Neural crest cell (in vitro differentiated cells): ENCODE measurements around the gene ATP6AP2. TPM values are rescaled to one million over a fixed set of nuclear protein-coding genes. Genes with fewer than 3 reads are reported as not detected.

ENCODE experiments used
- DNase-seq: peaks from one replicate; pipeline ENCODE4 v3.0.0; 2021; ENCODE audit warnings: low read depth, mixed read lengths, low spot score
- H3K27ac Mint-ChIP-seq: one replicate; pipeline ENCODE4 v1.8.0; 2021; ENCODE audit warnings: mild to moderate bottlenecking, mixed read lengths; ENCODE audit not compliant: unreplicated experiment
- H3K27me3 Mint-ChIP-seq: 2 replicates; pipeline ENCODE4 v1.8.0; 2021; ENCODE audit warnings: low read depth, mild to moderate bottlenecking, mixed read lengths
- H3K36me3 Mint-ChIP-seq: 2 replicates; pipeline ENCODE4 v1.8.0; 2021; ENCODE audit warnings: low read depth, mild to moderate bottlenecking, mixed read lengths
- H3K4me1 Mint-ChIP-seq: 2 replicates; pipeline ENCODE4 v1.8.0; 2021; ENCODE audit warnings: mixed read lengths
- H3K4me3 Mint-ChIP-seq: one replicate; pipeline ENCODE4 v1.8.0; 2021; ENCODE audit warnings: mild to moderate bottlenecking, mixed read lengths
- H3K9me3 Mint-ChIP-seq: 2 replicates; pipeline ENCODE4 v1.8.0; 2021; ENCODE audit warnings: mixed read lengths
- CTCF ChIP-seq: fragments of 200-600 bp; sonication (generic); conservative IDR thresholded peaks from 2 replicates; pipeline ENCODE4 v1.5.0; 2021; ENCODE audit warnings: antibody characterized with exemption, mild to moderate bottlenecking
- total RNA-seq: library from RNA; stranded (reverse); gene quantifications from 2 replicates; pipeline ENCODE4 v1.2.1, GENCODE V29; 2021

The ATP6AP2 gene
- total RNA-seq, 1 donor from 2014 or later: 46.7 TPM

GRCh38 chrX:40647307-40648197 lies 66.8 kb downstream of the ATP6AP2 start, which contains the start of gene CXorf38:
Gene CXorf38, minus strand, starts transcription at chrX:40647561. Its CDS starts 41 bp downstream, at chrX:40647520.
- H3K4me1 Mint-ChIP-seq: peaks cover 21% of the 10 kb centered on the region
- peak; percentile 74 for DNase-seq
- H3K27me3 Mint-ChIP-seq: no peaks in the 10 kb centered on the region
- H3K36me3 Mint-ChIP-seq: peaks cover 8% of the 10 kb centered on the region
- H3K4me3 Mint-ChIP-seq: peak within 1 kb of the TSS; percentile 92
- no peaks in the 10 kb centered on the region for H3K9me3 Mint-ChIP-seq
- no peak for TF ChIP-seq CTCF
- peak within 1 kb of the TSS; percentile 88 for H3K27ac Mint-ChIP-seq

GRCh38 chrX:40651620-40652223 lies 71.0 kb downstream of the ATP6AP2 start:
- TF ChIP-seq CTCF: peak; percentile 89
- Mint-ChIP-seq H3K27ac (no peak overlapping the region), H3K4me3 (no peak overlapping the region), H3K36me3 (no peaks in the 10 kb centered on the region), H3K9me3 (no peaks in the 10 kb centered on the region), H3K4me1 (peaks cover 6% of the 10 kb centered on the region), H3K27me3 (no peaks in the 10 kb centered on the region)
- peak; percentile 62 for DNase-seq

GRCh38 chrX:40652664-40653063 lies 71.9 kb downstream of the ATP6AP2 start:
- Mint-ChIP-seq H3K4me3 (no peak overlapping the region), H3K36me3 (peaks cover 4% of the 10 kb centered on the region), H3K27ac (no peak overlapping the region), H3K4me1 (peaks cover 2% of the 10 kb centered on the region), H3K9me3 (no peaks in the 10 kb centered on the region), H3K27me3 (no peaks in the 10 kb centered on the region)
- no peak for TF ChIP-seq CTCF
- no peak for DNase-seq

GRCh38 chrX:40653535-40653934 lies 72.8 kb downstream of the ATP6AP2 start:
- DNase-seq: no peak
- Mint-ChIP-seq H3K4me1 (no peaks in the 10 kb centered on the region), H3K9me3 (no peaks in the 10 kb centered on the region), H3K27ac (no peak overlapping the region), H3K36me3 (peaks cover 4% of the 10 kb centered on the region), H3K27me3 (no peaks in the 10 kb centered on the region), H3K4me3 (no peak overlapping the region)
- TF ChIP-seq CTCF: no peak

Other genes with a start within 250 kb of the ATP6AP2 start
- not detected in 2 replicates for gene MPC1L, start 42.5 kb downstream of the ATP6AP2 start, total RNA-seq
- 7.1 and 7.8 TPM in 2 replicates for gene CXorf38, start 66.6 kb downstream of the ATP6AP2 start, total RNA-seq
- gene MED14, start 154.6 kb downstream of the ATP6AP2 start, total RNA-seq: 52.7 and 55.5 TPM in 2 replicates